K562 (cell line): Measurements from ENCODE around the gene WDR1. TPM values are rescaled to one million over a fixed set of nuclear protein-coding genes. Genes with fewer than 3 reads are reported as not detected.
A peak's percentile ranks its signal among the peaks of the same experiment; 100 is the strongest.

Experiments
- EGR1 ChIP-seq: fragments of 450-650 bp; conservative IDR thresholded peaks from 2 replicates; pipeline ENCODE4 v1.6.1; 2017; ENCODE audit warnings: mild to moderate bottlenecking
- EP300 ChIP-seq: IDR thresholded peaks from 2 replicates; pipeline ENCODE4 v1.6.1; 2012; ENCODE audit warnings: low read length, improper control_type of control experiment
- ETV1 ChIP-seq: fragments of 450-650 bp; conservative IDR thresholded peaks from 2 replicates; pipeline ENCODE4 v1.6.1; 2016; ENCODE audit warnings: missing genetic modification characterization, control low read depth, low read depth, missing compliant biosample characterization
- HMGN3 ChIP-seq: IDR thresholded peaks from 2 replicates; pipeline ENCODE4 v1.6.1; 2011; ENCODE audit warnings: borderline replicate concordance, low read depth, mild to moderate bottlenecking, mixed read lengths, low read length; ENCODE audit not compliant: insufficient read length; ENCODE audit errors: extremely low read depth
- KLF13 ChIP-seq: fragments of 450-650 bp; IDR thresholded peaks from 2 replicates; pipeline ENCODE4 v1.6.1; 2016; ENCODE audit warnings: missing genetic modification characterization, low read depth, mild to moderate bottlenecking, missing compliant biosample characterization, moderate library complexity, borderline replicate concordance
- L3MBTL2 ChIP-seq: fragments of 450-650 bp; IDR thresholded peaks from 2 replicates; pipeline ENCODE4 v1.6.1; 2016; ENCODE audit warnings: mild to moderate bottlenecking, moderate library complexity
- NEUROD1 ChIP-seq: fragments of 150-350 bp; IDR thresholded peaks from 2 replicates; pipeline ENCODE4 v1.6.1; 2014; ENCODE audit warnings: borderline replicate concordance, low read length, low read depth; ENCODE audit not compliant: partially characterized antibody
- NR2C1 ChIP-seq, 2 experiments: fragments of 450-650 bp; IDR thresholded peaks; 2 replicates each; pipeline ENCODE4 v1.6.1; 2017; ENCODE audit warnings: mild to moderate bottlenecking in 2 of 2, antibody characterized with exemption in 1 of 2, inconsistent platforms in 1 of 2, missing compliant biosample characterization in 1 of 2, missing genetic modification characterization in 1 of 2
- PHB ChIP-seq: fragments of 250-450 bp; sonication (Bioruptor Pico); IDR thresholded peaks from 2 replicates; pipeline ENCODE4 v1.5.0; 2021
- POLR2AphosphoS2 ChIP-seq: IDR thresholded peaks from 2 replicates; pipeline ENCODE4 v1.6.1; 2012; ENCODE audit warnings: low read length, improper control_type of control experiment
- POLR2G ChIP-seq: fragments of 200-400 bp; formaldehyde crosslinking; IDR thresholded peaks from 2 replicates; pipeline ENCODE4 v1.6.1; 2017; ENCODE audit warnings: low read depth, mild to moderate bottlenecking, antibody characterized with exemption, low read length, moderate library complexity
- RBFOX2 ChIP-seq: fragments of 200-400 bp; formaldehyde crosslinking; IDR thresholded peaks from 2 replicates; pipeline ENCODE4 v1.6.1; 2017; ENCODE audit warnings: low read depth, mild to moderate bottlenecking, low read length, moderate library complexity
- SIN3A ChIP-seq, 2 experiments: fragments of 150-350 bp in 1 of 2; IDR thresholded peaks; 2 replicates each; pipeline ENCODE4 v1.6.1; 2011 to 2016; ENCODE audit warnings: borderline replicate concordance in 2 of 2, low read depth in 2 of 2, low read length in 2 of 2, mild to moderate bottlenecking in 2 of 2, moderate library complexity in 2 of 2; ENCODE audit not compliant: control insufficient read depth in 1 of 2
- SPI1 ChIP-seq: IDR thresholded peaks from 2 replicates; pipeline ENCODE4 v1.6.1; 2011; ENCODE audit warnings: low read depth, low read length, control low read depth, borderline replicate concordance
- SRF ChIP-seq, 2 experiments: fragments of 250-450, 450-650 bp in 1 of 2; sonication (Bioruptor Pico) in 1 of 2; sonication (generic) in 1 of 2; formaldehyde crosslinking; IDR thresholded peaks; 2 replicates each; pipeline versions ENCODE4 v1.5.0 to v1.5.1; 2020 to 2022; ENCODE audit warnings: mild to moderate bottlenecking in 1 of 2, missing genetic modification reagents in 1 of 2
- SUPT5H ChIP-seq: fragments of 450-650 bp; IDR thresholded peaks from 2 replicates; pipeline ENCODE4 v1.6.1; 2016
- YY1 ChIP-seq, 3 experiments: IDR thresholded peaks; 2 replicates each; pipeline ENCODE4 v1.6.1; 2011; ENCODE audit warnings: low read length in 2 of 3, mild to moderate bottlenecking in 2 of 3, moderate library complexity in 2 of 3, borderline replicate concordance in 1 of 3, control low read depth in 1 of 3, low read depth in 1 of 3; ENCODE audit not compliant: insufficient read depth in 3 of 3, insufficient replicate concordance in 2 of 3, control insufficient read depth in 1 of 3, insufficient read length in 1 of 3; ENCODE audit errors: extremely low read depth in 1 of 3
- ZNF431 ChIP-seq: sonication (generic); formaldehyde crosslinking; IDR thresholded peaks from 2 replicates; pipeline ENCODE4 v1.8.0; 2022; ENCODE audit warnings: mild to moderate bottlenecking, missing genetic modification reagents
- polyA plus RNA-seq, 8 experiments: library from polyadenylated mRNA; depleted of rRNA in 4 of 8; stranded (reverse) in 5 of 8; unstranded in 3 of 8; fragments of >200 nt; fragmentation: Nextera tagmentation in 2 of 8; fragmentation: Illumina TruSeq in 1 of 8; extraction: Ambion mirVana in 2 of 8; extraction: Trizol in 1 of 8; gene quantifications; 2 replicates each; pipeline versions ENCODE4 v1.2.1 to v1.2.3, GENCODE V29; 2011 to 2014; ENCODE audit warnings: inconsistent platforms in 1 of 8, missing spikeins in 1 of 8
- total RNA-seq, 7 experiments: library from RNA; depleted of rRNA in 6 of 7; stranded (reverse); fragments of >200 nt in 6 of 7; fragmentation: Illumina TruSeq in 2 of 7; extraction: Trizol in 2 of 7; gene quantifications; 2 replicates each; pipeline versions ENCODE4 v1.2.1 to v1.2.3, GENCODE V29; 2011 to 2021; ENCODE audit warnings: low replicate concordance in 1 of 7
- TF ChIP-seq, protein P1 (sequence below), 2 experiments: fragments of 450-650 bp; IDR thresholded peaks; 2 replicates each; pipeline ENCODE4 v1.6.1; 2016
- TF ChIP-seq, protein P2 (sequence below): sonication (generic); formaldehyde crosslinking; IDR thresholded peaks from 2 replicates; pipeline ENCODE4 v1.8.0; 2022; ENCODE audit warnings: mild to moderate bottlenecking, missing genetic modification reagents

WDR1 gene
- total and polyA plus RNA-seq, 9 of the 15 experiments (the other 6 are each of a cell fraction or from before 2014, with no cell fraction given), result 16.1 to 213 (median 125) TPM

DNA sequence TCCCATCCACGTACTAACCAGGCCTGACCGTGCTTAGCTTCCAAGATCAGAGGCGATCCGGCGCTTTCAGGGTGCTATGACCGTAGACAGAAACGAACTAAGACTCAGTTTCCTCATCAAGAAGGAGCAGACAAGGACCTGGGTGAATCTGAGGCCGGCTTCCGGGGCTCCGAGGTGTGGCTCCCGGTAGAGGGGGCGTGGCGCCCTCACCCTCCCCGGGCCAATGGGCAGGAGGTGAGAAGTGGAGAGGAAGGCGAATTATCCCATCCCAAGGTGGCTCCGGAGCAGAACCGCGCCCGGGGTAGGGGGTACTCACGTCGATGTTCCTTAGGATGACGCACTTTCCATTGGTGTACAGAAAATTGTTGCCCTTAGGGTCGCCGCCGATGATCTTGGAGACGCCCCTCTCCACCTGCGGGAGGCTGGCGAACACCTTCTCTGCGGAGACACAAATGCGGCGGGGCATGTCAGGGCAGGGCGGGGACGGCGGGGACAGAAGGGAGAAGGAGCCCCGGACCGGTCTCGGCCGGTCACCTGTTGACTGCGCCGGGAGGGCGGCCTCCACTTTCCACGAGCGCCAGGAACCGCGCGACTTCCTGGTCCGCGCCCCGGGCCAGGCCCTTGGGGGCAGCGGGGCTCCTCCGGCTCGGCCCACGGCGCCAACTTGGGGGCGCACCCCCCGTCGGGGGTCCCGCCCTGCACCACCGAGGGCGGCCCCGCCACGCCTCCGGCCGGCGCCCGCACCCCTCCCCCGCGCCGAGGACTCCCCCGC lies 616 bp downstream of the WDR1 start (continued):
- TF ChIP-seq ZNF431 (peak; percentile 21; the same call in 1 of the 2 replicates), POLR2G (peak; percentile 83), SIN3A (IDR thresholded peaks at IDR 0.05; ENCODE audit: borderline replicate concordance in 2 of 2, control insufficient read depth in 1 of 2, low read depth in 2 of 2, low read length in 2 of 2) (peak; percentile 35 to 59; a peak in 1 of 4 replicates), NR2C1 (IDR thresholded peaks at IDR 0.05) (no peak), NR2C1 (tag; IDR thresholded peaks at IDR 0.05) (no peak), L3MBTL2 (0 out of 2 replicates have a peak, but pooled peaks have one; percentile 19), SUPT5H (peak; percentile 28), RBFOX2 (peak; percentile 88), YY1 (IDR thresholded peaks at IDR 0.05; ENCODE audit: borderline replicate concordance in 1 of 3, control insufficient read depth in 1 of 3, extremely low read depth in 1 of 3, insufficient read depth in 3 of 3, insufficient read length in 1 of 3, insufficient replicate concordance in 2 of 3, low read depth in 1 of 3, low read length in 2 of 3) (peak in 1 of 3 experiments; percentile 6), KLF13 (tag) (peak; percentile 70; the same call in 1 of the 2 replicates), POLR2AphosphoS2 (0 out of 2 replicates have a peak, but pooled peaks have one; percentile 14), EP300 (no peak), PHB (no peak), ETV1 (0 out of 2 replicates have a peak, but pooled peaks have one; percentile 27), SRF (CRISPR knock-in tag; IDR thresholded peaks at IDR 0.05) (0 out of 4 replicates have a peak, but pooled peaks of 1 of the 2 experiments have one; percentile 34), SPI1 (0 out of 2 replicates have a peak, but pooled peaks have one; percentile 9), HMGN3 (peak; percentile 17), NEUROD1 (no peak), EGR1 (0 out of 2 replicates have a peak, but pooled peaks have one; percentile 3)
- TF ChIP-seq, protein P1, sequence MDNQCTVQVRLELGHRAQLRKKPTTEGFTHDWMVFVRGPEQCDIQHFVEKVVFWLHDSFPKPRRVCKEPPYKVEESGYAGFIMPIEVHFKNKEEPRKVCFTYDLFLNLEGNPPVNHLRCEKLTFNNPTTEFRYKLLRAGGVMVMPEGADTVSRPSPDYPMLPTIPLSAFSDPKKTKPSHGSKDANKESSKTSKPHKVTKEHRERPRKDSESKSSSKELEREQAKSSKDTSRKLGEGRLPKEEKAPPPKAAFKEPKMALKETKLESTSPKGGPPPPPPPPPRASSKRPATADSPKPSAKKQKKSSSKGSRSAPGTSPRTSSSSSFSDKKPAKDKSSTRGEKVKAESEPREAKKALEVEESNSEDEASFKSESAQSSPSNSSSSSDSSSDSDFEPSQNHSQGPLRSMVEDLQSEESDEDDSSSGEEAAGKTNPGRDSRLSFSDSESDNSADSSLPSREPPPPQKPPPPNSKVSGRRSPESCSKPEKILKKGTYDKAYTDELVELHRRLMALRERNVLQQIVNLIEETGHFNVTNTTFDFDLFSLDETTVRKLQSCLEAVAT (IDR thresholded peaks at IDR 0.05), result peak in 1 of 2 experiments; percentile 61; a peak in 1 of 4 replicates
- TF ChIP-seq, protein P2, sequence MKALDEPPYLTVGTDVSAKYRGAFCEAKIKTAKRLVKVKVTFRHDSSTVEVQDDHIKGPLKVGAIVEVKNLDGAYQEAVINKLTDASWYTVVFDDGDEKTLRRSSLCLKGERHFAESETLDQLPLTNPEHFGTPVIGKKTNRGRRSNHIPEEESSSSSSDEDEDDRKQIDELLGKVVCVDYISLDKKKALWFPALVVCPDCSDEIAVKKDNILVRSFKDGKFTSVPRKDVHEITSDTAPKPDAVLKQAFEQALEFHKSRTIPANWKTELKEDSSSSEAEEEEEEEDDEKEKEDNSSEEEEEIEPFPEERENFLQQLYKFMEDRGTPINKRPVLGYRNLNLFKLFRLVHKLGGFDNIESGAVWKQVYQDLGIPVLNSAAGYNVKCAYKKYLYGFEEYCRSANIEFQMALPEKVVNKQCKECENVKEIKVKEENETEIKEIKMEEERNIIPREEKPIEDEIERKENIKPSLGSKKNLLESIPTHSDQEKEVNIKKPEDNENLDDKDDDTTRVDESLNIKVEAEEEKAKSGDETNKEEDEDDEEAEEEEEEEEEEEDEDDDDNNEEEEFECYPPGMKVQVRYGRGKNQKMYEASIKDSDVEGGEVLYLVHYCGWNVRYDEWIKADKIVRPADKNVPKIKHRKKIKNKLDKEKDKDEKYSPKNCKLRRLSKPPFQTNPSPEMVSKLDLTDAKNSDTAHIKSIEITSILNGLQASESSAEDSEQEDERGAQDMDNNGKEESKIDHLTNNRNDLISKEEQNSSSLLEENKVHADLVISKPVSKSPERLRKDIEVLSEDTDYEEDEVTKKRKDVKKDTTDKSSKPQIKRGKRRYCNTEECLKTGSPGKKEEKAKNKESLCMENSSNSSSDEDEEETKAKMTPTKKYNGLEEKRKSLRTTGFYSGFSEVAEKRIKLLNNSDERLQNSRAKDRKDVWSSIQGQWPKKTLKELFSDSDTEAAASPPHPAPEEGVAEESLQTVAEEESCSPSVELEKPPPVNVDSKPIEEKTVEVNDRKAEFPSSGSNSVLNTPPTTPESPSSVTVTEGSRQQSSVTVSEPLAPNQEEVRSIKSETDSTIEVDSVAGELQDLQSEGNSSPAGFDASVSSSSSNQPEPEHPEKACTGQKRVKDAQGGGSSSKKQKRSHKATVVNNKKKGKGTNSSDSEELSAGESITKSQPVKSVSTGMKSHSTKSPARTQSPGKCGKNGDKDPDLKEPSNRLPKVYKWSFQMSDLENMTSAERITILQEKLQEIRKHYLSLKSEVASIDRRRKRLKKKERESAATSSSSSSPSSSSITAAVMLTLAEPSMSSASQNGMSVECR (CRISPR knock-in tag), result peak; percentile 54
